Epidermal melanocyte (primary cell): Measurements from ENCODE around the gene PDLIM5.
"Not testable (repeated sequence)": the region's sequence is repeated elsewhere in the genome, so short reads cannot be mapped to it uniquely, and the experiment has no call there.

ENCODE experiments used
- DNase-seq: peaks from one replicate; pipeline ENCODE4 v3.0.0; 2011; ENCODE audit warnings: low spot score; ENCODE audit not compliant: insufficient read length

The PDLIM5 gene

DNA sequence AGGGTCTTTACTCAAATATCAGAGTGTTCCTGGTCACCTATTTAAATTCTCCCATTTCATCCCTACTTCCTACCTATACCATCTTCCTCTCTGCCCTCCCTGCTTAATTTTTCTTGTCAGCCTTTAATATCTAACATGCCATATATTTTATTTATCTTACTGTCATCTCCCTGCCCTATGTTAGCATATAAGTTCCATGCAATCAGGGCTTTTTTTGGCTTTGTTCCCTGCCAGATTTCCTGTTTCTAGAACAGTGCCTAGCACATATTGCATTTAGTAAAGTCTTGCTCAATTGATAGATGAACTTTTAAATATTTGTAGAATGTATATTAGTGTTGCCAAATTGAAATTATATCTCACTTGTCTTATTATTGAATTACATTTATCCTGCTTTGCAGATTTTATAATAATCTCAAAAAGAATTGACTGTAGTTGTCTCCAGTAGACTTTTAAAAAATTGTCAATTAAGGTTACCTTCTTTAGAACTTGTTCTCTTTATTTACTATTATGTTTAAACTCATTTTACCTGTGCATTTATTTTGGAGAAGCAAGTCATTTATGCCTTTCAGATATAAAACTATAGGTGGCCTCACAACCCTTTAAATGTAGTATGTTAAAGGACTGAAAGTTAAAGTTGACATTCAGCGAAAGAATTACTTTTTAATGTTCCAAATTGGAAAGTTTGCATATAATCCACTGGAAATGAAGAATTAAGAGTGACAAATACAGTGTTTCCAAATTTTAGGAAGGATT lies 197.8 kb downstream of the PDLIM5 start:
- DNase-seq = no peak

DNA sequence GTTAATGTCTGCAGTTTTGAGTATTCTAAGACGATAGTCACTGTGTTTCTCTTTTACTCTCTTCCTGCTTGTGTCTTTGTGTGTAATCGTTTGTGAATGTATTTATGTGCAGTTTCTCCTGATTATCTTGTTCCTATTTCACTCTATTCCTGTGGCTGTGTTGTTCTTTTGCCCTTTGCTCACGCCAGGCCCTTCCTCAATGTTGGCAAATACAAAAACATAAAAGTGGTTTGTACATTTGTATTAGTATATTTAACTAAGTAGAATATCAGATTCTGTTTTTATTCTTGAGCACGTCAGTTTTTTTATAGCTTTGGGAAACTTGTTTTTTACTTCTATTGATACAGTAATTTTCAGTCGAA lies 198.4 kb downstream of the PDLIM5 start:
- no peak for DNase-seq

DNA sequence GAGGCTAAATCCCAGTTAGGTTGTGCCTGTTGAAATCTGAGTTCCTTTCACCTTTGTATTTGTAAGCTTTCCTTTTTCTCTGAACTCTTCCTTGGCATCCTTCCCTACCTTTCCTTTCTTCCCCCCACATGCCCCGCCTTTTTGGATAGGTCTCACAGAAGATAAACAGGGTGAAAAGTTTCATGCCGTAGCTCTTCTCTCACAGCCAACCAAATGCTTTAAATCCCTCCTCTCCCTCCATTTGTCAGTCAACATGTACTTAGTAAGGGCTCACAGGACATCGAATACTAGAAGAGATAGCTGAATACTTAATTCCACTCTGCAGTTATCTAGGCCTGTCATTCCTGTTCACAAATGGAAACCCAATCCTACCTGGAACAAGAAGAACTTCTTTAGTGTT lies 198.9 kb downstream of the PDLIM5 start:
- DNase-seq = no peak

DNA sequence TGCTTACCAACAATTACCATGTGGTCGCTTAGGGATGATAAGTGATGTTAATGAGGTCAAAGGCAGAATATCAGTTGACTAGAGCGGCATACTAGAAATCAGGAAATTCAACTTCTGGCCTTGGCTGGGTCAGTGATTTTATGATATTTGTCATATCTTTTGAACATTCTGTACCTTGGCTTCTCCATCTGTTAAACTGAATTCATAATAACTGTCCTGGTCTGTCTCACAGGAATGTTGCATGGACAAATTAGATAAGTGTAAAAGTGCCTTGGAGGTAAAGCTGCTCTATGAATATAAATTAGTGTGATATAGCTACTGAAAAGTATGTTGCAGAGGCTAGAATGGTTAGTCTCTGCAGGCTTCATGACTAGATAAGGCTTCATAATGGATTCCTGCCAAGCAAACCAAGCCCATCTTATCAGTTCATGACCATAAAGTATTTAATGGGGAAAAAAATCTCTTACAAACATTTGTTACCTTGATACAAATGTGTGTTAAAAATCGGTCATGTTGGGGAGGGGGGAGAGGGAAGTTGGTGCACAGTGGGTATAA lies 201.4 kb downstream of the PDLIM5 start:
- no peak for DNase-seq

DNA sequence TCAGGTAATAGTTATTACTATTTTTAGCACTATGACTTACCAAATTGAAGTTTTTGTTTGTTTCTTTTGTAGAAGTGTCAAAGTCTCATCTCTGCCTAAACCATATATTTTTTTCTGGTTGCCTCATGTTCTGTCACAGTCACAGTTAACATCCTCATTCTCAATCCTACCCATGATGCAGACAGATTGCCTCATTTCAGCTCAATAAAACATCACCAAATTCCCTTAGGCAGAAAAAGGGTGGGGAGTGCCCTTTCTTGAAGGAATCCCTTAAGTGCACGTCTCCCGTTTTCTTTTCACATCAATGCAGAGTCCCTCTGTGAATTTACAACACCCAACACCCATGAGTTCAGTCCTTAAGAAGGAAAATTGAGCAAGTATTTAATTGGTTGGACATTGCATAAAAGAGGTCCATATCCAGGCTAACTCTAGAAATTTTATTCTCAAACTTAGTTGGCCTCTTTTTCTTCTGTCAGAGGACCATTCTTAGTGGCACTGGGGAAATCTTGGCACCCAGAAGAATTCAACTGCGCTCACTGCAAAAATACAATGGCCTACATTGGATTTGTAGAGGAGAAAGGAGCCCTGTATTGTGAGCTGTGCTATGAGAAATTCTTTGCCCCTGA lies 202.4 kb downstream of the PDLIM5 start:
- DNase-seq = no peak

DNA sequence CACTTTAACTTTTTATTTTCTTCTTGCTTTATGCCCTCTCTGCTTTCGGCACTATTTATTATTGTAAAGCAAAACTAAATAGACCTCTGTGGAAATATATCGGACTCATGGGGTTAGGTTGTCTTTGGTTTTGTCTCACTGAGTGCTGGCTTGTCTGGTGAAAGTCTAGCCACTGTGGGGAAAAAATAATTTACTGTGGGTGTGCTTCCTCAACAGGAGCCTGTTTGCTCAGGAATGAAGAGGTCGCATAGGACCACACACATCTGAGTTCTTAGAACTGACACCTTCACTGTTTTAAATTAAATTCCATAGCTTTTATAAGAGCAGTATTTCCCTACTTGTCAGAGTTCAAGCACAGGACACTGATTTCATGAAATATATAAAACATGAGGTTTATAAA lies 203.0 kb downstream of the PDLIM5 start:
- DNase-seq = no peak

DNA sequence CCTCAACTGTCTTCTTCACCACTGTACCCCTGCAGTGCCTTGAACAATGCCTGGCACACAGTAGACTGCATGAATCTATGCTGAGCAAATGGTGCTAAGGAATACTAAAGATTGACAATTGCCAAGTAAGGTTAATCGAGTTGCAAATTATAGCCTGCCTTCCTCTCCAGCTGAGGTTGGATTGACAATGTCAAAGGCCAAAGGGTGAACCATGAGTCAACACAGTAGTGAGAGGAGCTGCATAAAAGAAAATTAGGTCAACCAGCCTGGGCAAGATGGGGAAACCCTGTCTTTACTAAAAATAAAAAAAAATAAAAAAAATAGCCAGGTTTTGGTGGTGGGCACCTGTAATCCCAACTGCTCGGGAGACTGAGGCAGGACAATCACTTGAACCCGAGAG lies 208.9 kb downstream of the PDLIM5 start:
- DNase-seq = no peak

DNA sequence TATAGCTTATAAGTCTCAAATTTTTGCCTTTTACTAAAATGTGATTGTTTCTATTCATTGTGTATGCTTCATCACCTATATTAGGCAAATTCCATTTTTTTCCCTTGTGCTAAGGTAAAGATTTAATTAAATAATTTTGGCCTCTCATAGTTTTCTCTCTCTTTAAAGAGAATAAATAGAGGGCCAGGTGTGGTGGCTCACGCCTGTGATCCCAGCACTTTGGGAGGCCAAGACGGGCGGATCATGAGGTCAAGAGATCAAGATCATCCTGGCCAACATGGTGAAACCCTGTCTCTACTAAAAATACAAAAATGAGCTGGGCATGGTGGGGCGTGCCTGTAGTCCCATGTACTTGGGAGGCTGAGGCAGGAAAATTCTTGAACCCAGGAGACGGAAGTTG lies 213.3 kb downstream of the PDLIM5 start:
- not testable (repeated sequence) for DNase-seq

DNA sequence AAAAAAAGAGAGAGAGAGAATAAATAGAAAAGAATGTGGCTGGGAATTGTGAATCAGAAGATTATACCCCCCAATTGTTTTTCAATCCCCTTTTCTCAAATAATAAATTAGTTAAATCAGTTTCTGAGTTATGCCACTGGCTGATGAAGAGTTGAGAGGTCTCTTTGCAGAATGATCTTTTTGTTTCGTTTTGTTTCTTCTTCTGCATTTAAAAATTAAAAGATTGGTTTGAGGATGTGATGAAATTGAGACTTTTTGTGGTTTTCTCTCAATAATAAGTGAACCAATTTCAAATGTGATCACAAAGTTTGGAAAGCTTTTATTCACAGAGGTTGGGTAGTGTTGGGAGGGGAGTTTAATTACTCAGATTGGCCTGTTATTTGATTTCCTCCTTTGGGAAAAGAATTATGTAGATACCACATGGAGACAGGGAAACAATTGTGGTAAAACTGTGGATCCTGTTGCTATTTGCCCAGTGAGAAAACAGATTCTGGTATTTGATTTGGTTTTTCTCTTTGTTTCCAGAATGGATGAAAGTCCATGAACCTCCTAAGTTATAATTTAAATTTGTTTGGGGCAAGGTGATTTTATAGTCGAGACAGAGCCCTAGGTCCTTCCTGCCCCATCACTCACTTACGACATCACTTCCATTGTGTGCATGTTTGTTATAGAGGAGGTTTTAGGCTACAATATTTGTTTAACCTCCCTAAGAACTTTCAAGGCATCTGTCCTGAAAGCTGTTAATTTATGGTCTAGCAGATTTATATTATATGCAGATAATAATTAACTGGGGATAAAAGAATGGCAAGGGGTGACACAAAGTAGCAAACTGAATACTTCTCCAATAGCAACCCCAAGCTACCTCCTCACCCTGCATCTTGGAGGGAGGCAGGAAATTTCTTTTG lies 214.0 kb downstream of the PDLIM5 start:
- DNase-seq = no peak

DNA sequence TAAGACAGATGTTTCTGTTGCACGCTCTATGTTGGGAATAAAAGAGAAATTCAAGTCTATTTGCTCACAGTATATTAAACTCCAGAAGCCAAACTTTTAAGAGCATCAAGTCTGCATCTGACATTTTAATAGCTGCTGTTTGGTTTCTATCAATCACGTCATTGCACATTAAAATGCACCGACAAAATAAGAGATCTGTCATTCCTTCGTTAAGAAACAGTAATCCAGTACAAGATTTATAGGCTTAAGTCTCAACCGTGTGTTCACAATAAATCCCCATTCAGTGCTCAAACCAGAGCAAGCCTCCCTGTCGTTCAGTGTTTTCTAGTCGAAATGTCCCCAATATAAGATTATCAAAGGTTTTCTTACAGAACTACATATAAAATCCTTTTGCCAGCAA lies 217.0 kb downstream of the PDLIM5 start:
- DNase-seq = no peak

DNA sequence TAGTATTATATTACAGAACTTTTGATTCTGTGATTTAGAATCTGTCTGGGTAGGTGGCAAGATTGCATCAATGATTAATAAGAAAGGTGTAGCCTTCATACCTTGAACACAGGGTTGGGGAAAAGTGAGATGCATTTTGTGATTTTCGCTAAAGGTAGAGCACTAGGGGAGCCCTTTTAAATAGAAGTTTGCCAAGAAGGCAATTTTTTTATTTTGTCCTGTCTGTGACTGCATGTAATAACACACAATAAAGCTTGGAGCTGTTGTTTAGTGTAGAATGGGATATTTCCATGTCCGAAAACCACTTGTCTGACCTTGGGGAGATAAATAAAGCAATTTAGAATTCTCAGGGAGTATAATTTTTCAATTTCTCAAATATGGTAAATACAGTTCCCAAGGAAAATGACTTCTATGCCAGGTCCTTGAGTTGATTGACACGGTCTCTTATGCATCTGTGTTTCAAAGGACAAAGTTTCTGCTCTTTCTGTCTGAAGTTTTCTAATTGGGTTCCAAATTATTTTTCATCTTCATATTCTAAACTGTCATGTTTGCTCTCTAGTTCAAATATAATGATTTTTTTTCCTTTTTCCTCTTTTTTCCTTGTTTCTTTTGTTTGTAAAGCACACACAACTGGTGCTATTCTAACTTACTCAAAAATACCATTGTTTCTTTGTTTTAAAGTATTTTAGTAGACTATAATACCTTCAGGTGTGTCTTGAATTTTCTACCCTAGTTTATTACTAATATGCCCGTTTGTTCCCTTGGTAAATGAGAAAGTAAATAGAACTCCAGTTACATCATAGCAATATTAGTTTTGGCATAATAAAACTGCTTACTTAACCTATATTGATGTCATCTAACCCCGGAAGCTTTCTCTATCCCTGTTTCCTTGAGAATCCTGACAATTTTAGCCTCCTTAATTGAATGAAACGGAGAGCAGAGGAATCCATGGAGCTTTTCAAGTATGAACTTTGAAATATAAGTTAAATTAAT lies 218.2 kb downstream of the PDLIM5 start:
- no peak for DNase-seq

DNA sequence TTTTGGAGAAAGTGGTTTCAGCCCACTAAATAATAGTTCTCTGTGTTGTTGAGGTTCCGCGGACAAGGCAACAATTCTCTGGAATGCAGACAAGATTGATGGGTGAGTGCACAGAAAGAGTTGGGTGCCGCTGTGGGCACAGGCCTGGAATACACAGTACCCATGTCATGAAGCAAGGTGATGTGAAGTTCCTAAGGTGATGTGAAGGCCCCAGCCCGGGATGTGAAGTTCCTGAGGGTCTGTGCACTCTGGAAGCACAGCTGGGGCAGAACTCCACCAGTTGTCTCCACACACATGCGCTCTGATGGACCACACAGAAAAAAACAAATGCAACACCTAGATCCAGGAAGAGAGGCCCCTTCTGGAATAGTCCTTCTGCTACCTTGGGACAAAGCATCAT lies 219.4 kb downstream of the PDLIM5 start:
- no peak for DNase-seq

DNA sequence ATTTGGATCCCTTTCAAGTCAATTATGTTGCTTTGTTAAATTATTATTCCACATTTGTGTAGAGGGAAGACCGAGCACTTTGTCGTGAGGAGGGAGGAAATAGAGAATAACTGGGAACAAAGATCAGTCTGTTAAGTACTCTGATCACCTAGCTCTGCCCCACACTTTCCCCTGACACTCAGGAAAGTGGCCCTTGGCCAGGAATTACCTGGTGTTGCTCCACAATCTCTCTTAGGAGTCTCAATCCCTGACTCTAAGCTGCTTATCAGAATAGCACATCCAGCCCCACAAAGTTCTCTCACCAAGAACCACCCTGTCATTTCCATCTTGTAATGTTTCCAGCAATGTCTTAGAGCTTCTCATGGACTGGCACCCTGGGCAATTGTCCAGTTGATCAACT lies 222.2 kb downstream of the PDLIM5 start:
- no peak for DNase-seq

DNA sequence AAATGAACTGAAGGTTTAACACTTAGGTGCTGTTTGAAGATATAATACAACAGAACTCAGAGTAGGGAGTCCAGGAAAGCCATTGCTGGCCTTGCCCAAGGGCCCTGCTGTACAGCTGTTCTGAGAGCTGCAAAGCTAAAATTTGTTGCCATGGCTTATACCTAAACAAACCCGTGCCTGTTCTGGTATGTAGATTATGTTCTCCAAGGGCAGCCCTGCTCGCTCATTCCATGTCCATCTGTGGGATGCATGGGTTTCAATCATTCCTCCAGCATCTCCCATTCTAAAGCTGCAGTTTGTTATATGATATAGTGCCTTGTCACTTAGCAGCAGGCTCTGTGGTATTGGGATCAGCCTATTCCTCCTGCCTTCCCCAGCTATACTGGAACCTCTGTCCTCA lies 225.2 kb downstream of the PDLIM5 start:
- DNase-seq = no peak

DNA sequence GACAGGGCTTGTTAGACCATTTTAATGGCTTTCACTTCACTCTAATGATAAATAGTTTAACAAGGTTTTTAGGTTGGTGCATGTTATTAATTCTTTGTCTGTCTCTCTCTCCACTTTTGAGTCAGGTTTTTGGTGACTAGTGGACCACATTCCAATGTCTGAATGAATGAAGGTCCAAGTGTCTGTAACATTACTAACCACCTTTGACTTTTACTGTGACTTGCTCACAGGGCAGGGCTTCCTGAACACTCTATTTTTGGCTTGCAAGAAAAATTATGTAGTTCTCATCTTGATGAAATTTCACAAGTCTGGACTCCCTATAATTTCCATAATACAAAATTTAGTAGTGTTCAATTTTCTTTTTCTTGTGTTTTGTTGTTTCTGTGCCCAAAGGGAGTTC lies 227.2 kb downstream of the PDLIM5 start:
- DNase-seq = no peak

DNA sequence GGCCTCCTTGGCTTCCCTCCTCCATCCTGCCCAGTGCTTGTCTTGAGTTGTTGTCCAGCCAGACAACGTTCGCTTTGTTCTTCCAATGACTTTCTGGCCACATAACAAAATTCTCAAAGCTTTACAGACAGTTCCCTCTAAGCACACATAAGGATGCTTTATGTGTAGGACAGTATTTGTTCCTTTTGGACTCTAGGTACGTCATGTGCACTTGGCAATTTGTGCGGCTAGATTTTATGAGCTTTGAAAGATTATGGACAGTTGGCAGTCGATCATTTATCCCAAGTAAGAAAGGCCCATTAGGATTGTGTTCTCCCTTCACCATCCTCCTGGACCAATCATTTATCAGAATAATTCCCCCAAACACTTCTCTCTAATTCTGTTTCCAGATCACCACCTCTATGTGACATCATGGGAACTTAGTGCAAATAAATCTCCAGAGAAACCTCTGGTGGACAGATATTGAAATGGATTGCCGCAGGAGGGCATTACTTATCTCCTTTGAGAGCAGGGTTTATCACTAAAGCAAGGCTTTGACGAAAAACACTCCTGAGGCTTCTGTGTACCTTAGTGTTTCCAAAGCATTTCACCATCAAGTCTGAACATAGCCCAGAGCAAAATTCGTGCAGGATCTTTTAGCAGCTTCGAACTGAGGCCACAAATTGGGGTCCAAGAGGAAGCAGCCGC lies 228.6 kb downstream of the PDLIM5 start:
- no peak for DNase-seq

DNA sequence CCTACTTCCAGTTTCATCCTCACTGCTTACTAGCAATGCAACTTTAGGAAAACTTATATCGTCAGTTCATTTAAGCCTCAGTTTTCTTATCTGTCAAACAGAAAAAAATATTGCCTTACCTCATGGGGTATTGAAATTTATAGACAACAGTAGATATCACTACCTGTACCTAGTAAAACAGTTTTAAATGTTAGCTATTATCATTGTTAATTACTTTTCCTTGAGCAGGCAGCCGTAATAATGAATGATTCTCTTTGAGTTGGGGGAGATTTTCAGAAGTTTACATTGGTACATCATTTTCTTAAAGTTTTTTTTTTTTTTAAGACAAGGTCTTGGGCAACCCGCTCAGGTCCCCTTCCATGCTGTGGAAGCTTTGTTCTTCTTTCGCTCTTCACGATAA lies 234.3 kb downstream of the PDLIM5 start:
- no peak for DNase-seq

DNA sequence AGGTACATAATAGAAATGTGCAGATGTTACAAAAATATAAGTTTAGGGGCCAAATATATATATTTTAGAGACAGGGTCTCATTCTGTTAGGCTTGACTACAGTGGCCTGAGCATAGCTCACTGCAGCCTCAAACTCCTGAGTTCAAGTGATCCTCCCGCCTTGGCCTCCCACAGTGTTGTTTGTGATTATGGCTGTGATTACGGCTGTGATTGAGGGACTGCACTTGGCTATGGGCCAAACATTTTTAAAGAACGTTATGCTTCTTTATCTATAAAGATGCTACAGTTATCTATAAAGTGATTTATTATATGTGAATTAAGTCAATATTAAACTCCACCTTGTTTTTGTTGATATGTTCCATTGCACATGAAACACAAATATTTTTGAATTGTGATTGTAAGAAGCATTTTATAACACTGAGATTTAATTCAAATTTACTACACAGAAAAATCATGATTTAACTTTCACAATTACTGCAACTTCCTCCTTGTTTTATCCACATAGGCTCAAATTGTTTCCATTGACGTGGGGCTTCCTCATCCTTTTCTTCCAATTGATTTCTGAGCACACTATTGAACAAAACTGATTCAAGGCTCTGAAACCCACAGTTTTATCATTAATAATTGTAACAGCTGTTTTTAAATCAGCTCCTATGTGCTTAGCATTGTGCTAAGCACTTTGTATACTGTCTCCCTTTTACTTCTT lies 237.6 kb downstream of the PDLIM5 start:
- no peak for DNase-seq

DNA sequence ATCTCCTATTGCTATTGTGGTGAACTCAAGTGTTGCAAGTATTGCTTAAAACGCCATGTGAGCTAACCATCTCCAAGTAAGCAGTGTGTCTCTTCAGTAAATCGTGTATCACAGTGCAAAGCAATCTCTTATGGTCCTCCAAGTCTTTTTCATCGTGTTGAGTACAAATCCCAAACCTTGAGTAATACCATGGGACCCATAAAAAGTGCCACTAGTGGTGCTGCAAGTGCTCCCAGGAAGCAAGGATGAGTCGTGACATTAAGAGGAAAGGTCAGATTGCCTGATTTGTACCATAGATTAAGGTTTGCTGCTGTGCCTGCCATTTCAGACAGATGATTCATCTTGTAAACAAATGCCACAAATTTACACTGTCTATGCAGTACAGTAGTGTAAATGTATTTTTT lies 239.1 kb downstream of the PDLIM5 start:
- no peak for DNase-seq

DNA sequence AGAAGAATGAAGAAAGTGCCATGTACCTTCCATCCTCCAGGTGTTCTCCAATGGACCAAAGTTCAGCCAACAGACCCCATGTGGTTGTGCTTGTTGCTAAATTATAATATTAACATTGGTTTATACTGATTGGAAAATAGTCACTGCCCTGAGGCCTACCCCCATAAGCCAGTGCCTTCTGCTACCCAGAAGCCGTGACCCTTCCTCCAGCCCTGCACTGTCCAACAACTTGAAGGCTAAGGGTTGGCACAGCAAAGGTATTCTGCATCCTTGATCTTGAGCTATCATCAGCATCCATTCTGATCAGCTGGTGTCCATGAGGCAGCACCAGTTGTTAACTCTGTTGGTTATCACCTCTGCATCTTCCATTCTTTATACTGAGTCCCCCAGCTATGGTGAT lies 239.8 kb downstream of the PDLIM5 start:
- DNase-seq = no peak
